ENCODE results near the gene MYT1. TPM values are rescaled to one million over a fixed set of nuclear protein-coding genes. Genes with fewer than 3 reads are reported as not detected.

The MYT1 gene
- not detected in 2 replicates for total RNA-seq

DNA sequence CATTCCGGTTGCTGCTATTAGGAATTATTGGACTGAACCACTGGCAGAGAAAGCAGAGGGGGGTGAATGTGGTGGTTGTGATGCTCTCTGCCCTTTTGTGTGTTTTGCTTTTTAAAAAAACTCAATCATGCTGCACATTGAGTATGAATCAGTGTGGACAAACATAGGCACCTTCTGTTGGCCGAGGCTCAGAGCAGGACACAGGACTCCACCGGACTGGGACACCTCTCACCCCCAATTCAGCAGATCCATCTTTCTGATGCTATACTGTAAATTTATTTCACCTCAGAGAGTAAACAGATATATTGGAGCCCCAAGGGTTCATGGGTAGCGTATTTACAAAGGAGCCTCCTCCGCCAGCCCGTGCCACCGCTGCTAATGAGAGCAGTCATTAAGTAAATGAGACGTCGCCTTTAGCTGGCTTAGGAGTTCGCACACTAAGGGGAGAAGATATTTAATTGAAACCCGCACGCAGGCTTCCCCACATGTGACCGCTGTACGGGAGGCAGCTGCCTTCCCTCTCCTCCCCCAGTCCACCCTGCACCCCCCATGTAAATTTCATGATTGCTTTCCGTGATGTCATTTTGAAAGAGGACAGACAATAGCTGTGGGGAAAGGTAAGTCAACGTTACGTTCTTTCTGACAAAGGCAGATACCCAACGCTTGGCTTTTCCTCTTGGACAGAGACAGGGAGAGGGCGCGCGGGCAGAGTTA is at the start of gene MYT1:
Gene MYT1, plus strand, starts transcription at position 330 of the 714 bp plus-strand sequence. CDS start 34,410 bp downstream, outside the sequence.

DNA sequence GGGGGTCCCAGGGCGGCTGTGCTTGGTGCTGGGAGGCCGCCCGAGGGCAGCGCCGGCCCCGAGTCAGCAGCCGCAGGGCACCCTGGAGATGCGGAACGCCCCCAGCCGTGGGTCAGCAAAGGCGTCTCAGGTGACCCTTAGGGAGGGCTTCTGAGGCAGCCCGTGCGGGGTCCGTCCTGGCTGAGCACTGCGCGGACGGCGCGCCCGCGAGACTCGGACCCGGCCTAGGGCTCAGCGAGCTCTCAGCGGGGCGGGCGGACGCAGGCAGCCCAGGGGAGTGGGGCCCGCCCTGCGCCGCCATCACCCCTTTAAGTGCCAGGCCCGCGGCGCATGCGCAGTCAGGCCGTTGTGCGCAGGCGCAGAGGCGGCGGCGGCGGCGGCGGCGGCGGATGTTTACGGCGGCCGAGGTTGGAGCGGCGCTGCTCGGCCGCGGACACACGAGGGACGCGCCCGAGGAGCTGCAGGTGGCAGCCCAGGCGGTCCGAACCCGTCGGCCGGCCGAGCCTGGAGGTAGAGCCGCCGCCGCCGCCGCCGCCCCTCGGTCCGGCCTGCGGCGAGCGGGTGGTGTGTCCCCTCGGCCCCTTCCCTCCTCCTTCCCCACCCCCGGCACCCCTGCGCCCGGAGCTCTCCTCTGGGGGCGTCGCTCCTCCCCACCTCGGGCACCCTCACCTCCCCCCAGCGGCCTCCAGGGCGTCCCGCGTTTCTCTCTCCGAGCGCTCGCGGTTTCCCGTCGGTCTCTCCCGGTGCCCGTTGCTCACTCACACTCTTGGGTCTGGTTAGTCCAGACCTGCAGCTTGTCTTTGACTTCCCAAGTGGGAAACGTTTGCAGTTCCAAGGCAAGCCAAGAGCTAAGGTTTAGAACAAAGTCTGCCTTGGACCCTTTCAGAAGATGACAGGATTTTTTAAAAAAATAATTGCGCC is 91.4 kb downstream of the MYT1 start, which contains the start of gene PCMTD2:
Gene PCMTD2, plus strand, starts transcription at position 388 of the 921 bp plus-strand sequence. CDS start 4,218 bp downstream, outside the sequence.

Other genes starting within 250 kb of the MYT1 start
- 29.0 and 40.7 TPM in 2 replicates for gene UCKL1, start 208.0 kb upstream of the MYT1 start, total RNA-seq
- gene ZNF512B, start 194.5 kb upstream of the MYT1 start, total RNA-seq: 6.3 and 10.5 TPM in 2 replicates
- gene SAMD10, start 184.8 kb upstream of the MYT1 start, total RNA-seq: 1.6 and 3.9 TPM in 2 replicates
- 55.5 and 98.0 TPM in 2 replicates for gene PRPF6, start 183.3 kb upstream of the MYT1 start, total RNA-seq
- gene C20orf204, start 128.3 kb upstream of the MYT1 start, total RNA-seq: 2.8 and 4.5 TPM in 2 replicates
- 36.2 and 43.9 TPM in 2 replicates for gene SOX18, start 114.8 kb upstream of the MYT1 start, total RNA-seq
- 26.4 and 32.9 TPM in 2 replicates for gene TCEA2, start 101.3 kb upstream of the MYT1 start, total RNA-seq
- 17.2 and 20.6 TPM in 2 replicates for gene RGS19, start 84.9 kb upstream of the MYT1 start, total RNA-seq
- 1.3 and 5.0 TPM in 2 replicates for gene OPRL1, start 84.4 kb upstream of the MYT1 start, total RNA-seq
- 0.16 and 0.25 TPM in 2 replicates for gene LKAAEAR1, start 80.1 kb upstream of the MYT1 start, total RNA-seq
- not detected in 2 replicates for gene NPBWR2, start 56.9 kb upstream of the MYT1 start, total RNA-seq
- 41.9 and 56.5 TPM in 2 replicates for gene PCMTD2, start 91.3 kb downstream of the MYT1 start, total RNA-seq